Measurements from ENCODE around the gene CEP97.

CEP97 gene

GRCh38 chr3:101803173-101803782 lies 78.9 kb downstream of the CEP97 start:
- H3K27ac ChIP-seq (ENCODE audit: insufficient read depth in 1 of 2, low read depth in 1 of 2, low read length in 2 of 2, poor library complexity in 1 of 2, severe bottlenecking in 2 of 2): no peak overlapping the region
- H3K4me1 ChIP-seq (ENCODE audit: control extremely low read depth in 1 of 4, control insufficient read depth in 4 of 4, insufficient read depth in 4 of 4, low read length in 3 of 4): peaks cover 0 to 4% (median 0%) of the 10 kb centered on the region in 4 experiments
- H3K36me3 ChIP-seq (ENCODE audit: control insufficient read depth in 4 of 4, insufficient read depth in 4 of 4, low read length in 3 of 4): peaks cover 0 to 18% (median 10%) of the 10 kb centered on the region in 4 experiments
- WGBS (ENCODE audit: insufficient coverage): 99% methylated on average over 7 of the region's 9 CpGs
- no peaks in the 10 kb centered on the region for H3K27me3 ChIP-seq (replicated peaks in 2 of 5; ENCODE audit: control insufficient read depth in 4 of 5, insufficient read depth in 5 of 5, low read length in 4 of 5)
- no peaks in the 10 kb centered on the region for H3K9me3 ChIP-seq (ENCODE audit: control extremely low read depth in 1 of 5, control insufficient read depth in 4 of 5, insufficient read depth in 2 of 5, low read depth in 1 of 5, low read length in 4 of 5)
- POLR2A ChIA-PET: no interaction called here
- peak; percentile 80 to 95 (median 91) for DNase-seq
- CTCF ChIA-PET: interaction anchor here (0.7 to 16.9 kb wide), 22 partner anchors 11 to 735 kb away, joined by 3 to 414 read pairs (median 4); partner anchors contain the start of gene NXPE3
- peak overlapping the region in 1 of 7 experiments; percentile 51 for H3K4me3 ChIP-seq (ENCODE audit: control insufficient read depth in 1 of 7, extremely low read depth in 1 of 7, insufficient read depth in 4 of 7, low read depth in 2 of 7, low read length in 6 of 7)

- ChIA-PET POLR2A (no interaction called here), CTCF (interaction anchor here (0.7 to 16.9 kb wide), 6 partner anchors 11 to 422 kb away, joined by 3 to 414 read pairs (median 3); no protein-coding TSS in a partner anchor)
- no peaks in the 10 kb centered on the region for H3K9me3 ChIP-seq (ENCODE audit: control extremely low read depth in 1 of 5, control insufficient read depth in 4 of 5, insufficient read depth in 2 of 5, low read depth in 1 of 5, low read length in 4 of 5)
- H3K4me3 ChIP-seq (ENCODE audit: control insufficient read depth in 1 of 7, extremely low read depth in 1 of 7, insufficient read depth in 4 of 7, low read depth in 2 of 7, low read length in 6 of 7): no peak overlapping the region
- no peak overlapping the region for H3K27ac ChIP-seq (ENCODE audit: insufficient read depth in 1 of 2, low read depth in 1 of 2, low read length in 2 of 2, poor library complexity in 1 of 2, severe bottlenecking in 2 of 2)
- no CpG with 5 or more reads among the region's 3 CpGs for WGBS (ENCODE audit: insufficient coverage)
- no peak for DNase-seq
- no peaks in the 10 kb centered on the region for H3K27me3 ChIP-seq (replicated peaks in 2 of 5; ENCODE audit: control insufficient read depth in 4 of 5, insufficient read depth in 5 of 5, low read length in 4 of 5)
- peaks cover 0 to 16% (median 10%) of the 10 kb centered on the region in 4 experiments for H3K36me3 ChIP-seq (ENCODE audit: control insufficient read depth in 4 of 4, insufficient read depth in 4 of 4, low read length in 3 of 4)
- H3K4me1 ChIP-seq (ENCODE audit: control extremely low read depth in 1 of 4, control insufficient read depth in 4 of 4, insufficient read depth in 4 of 4, low read length in 3 of 4): peaks cover 0 to 6% (median 3%) of the 10 kb centered on the region in 4 experiments
Observed at GRCh38 chr3:101803939-101804338, 79.5 kb downstream of the CEP97 start.

- Histone ChIP-seq H3K4me1 (ENCODE audit: control extremely low read depth in 1 of 4, control insufficient read depth in 4 of 4, insufficient read depth in 4 of 4, low read length in 3 of 4) (peaks cover 4 to 24% (median 17%) of the 10 kb centered on the region in 4 experiments), H3K4me3 (ENCODE audit: control insufficient read depth in 1 of 7, extremely low read depth in 1 of 7, insufficient read depth in 4 of 7, low read depth in 2 of 7, low read length in 6 of 7) (no peak overlapping the region), H3K9me3 (ENCODE audit: control extremely low read depth in 1 of 5, control insufficient read depth in 4 of 5, insufficient read depth in 2 of 5, low read depth in 1 of 5, low read length in 4 of 5) (no peaks in the 10 kb centered on the region), H3K27ac (ENCODE audit: insufficient read depth in 1 of 2, low read depth in 1 of 2, low read length in 2 of 2, poor library complexity in 1 of 2, severe bottlenecking in 2 of 2) (no peak overlapping the region), H3K27me3 (replicated peaks in 2 of 5; ENCODE audit: control insufficient read depth in 4 of 5, insufficient read depth in 5 of 5, low read length in 4 of 5) (no peaks in the 10 kb centered on the region), H3K36me3 (ENCODE audit: control insufficient read depth in 4 of 4, insufficient read depth in 4 of 4, low read length in 3 of 4) (peaks cover 0 to 11% (median 7%) of the 10 kb centered on the region in 4 experiments)
- 100% methylated on average over 1 of the region's 1 CpG for WGBS (ENCODE audit: insufficient coverage)
- ChIA-PET POLR2A (no interaction called here), CTCF (interaction anchor here (1.2 to 16.9 kb wide), 7 partner anchors 45 to 736 kb away, joined by 3 to 414 read pairs (median 3); no protein-coding TSS in a partner anchor)
- no peak for DNase-seq
Observed at GRCh38 chr3:101806491-101806890, 82.1 kb downstream of the CEP97 start.

- Histone ChIP-seq H3K4me3 (ENCODE audit: control insufficient read depth in 1 of 7, extremely low read depth in 1 of 7, insufficient read depth in 4 of 7, low read depth in 2 of 7, low read length in 6 of 7) (no peak overlapping the region), H3K9me3 (ENCODE audit: control extremely low read depth in 1 of 5, control insufficient read depth in 4 of 5, insufficient read depth in 2 of 5, low read depth in 1 of 5, low read length in 4 of 5) (no peaks in the 10 kb centered on the region), H3K36me3 (ENCODE audit: control insufficient read depth in 4 of 4, insufficient read depth in 4 of 4, low read length in 3 of 4) (peaks cover 0 to 3% (median 2%) of the 10 kb centered on the region in 4 experiments), H3K27me3 (replicated peaks in 2 of 5; ENCODE audit: control insufficient read depth in 4 of 5, insufficient read depth in 5 of 5, low read length in 4 of 5) (no peaks in the 10 kb centered on the region), H3K4me1 (ENCODE audit: control extremely low read depth in 1 of 4, control insufficient read depth in 4 of 4, insufficient read depth in 4 of 4, low read length in 3 of 4) (peaks cover 4 to 24% (median 17%) of the 10 kb centered on the region in 4 experiments), H3K27ac (ENCODE audit: insufficient read depth in 1 of 2, low read depth in 1 of 2, low read length in 2 of 2, poor library complexity in 1 of 2, severe bottlenecking in 2 of 2) (no peak overlapping the region)
- POLR2A ChIA-PET: no interaction called here
- CTCF ChIA-PET: interaction anchor here (1.1 to 16.9 kb wide), 11 partner anchors 22 to 734 kb away, joined by 3 to 414 read pairs (median 3); partner anchors contain the start of gene ZBTB11
- 100% methylated on average over 1 of the region's 2 CpGs for WGBS (ENCODE audit: insufficient coverage)
- no peak for DNase-seq
Observed at GRCh38 chr3:101807888-101808287, 83.5 kb downstream of the CEP97 start.

- Histone ChIP-seq H3K27me3 (replicated peaks in 2 of 5; ENCODE audit: control insufficient read depth in 4 of 5, insufficient read depth in 5 of 5, low read length in 4 of 5) (no peaks in the 10 kb centered on the region), H3K4me3 (ENCODE audit: control insufficient read depth in 1 of 7, extremely low read depth in 1 of 7, insufficient read depth in 4 of 7, low read depth in 2 of 7, low read length in 6 of 7) (peak overlapping the region in 3 of 7 experiments; percentile 6 to 21 (median 16)), H3K36me3 (ENCODE audit: control insufficient read depth in 4 of 4, insufficient read depth in 4 of 4, low read length in 3 of 4) (peaks cover 0 to 3% (median 0%) of the 10 kb centered on the region in 4 experiments), H3K4me1 (ENCODE audit: control extremely low read depth in 1 of 4, control insufficient read depth in 4 of 4, insufficient read depth in 4 of 4, low read length in 3 of 4) (peaks cover 4 to 32% (median 16%) of the 10 kb centered on the region in 4 experiments), H3K27ac (ENCODE audit: insufficient read depth in 1 of 2, low read depth in 1 of 2, low read length in 2 of 2, poor library complexity in 1 of 2, severe bottlenecking in 2 of 2) (peak overlapping the region; percentile 94 to 96), H3K9me3 (ENCODE audit: control extremely low read depth in 1 of 5, control insufficient read depth in 4 of 5, insufficient read depth in 2 of 5, low read depth in 1 of 5, low read length in 4 of 5) (no peaks in the 10 kb centered on the region)
- ChIA-PET POLR2A (interaction anchor here (0.8 kb wide), 1 partner anchor 416 kb away, joined by 3 read pairs; no protein-coding TSS in a partner anchor), CTCF (interaction anchor here (0.8 to 16.9 kb wide), 15 partner anchors 9 to 732 kb away, joined by 3 to 414 read pairs (median 3); partner anchors contain the start of gene NFKBIZ)
- peak; percentile 78 to 92 (median 91) for DNase-seq
Observed at GRCh38 chr3:101809178-101810021, 85.0 kb downstream of the CEP97 start.

GRCh38 chr3:101810022-101810418 lies 85.6 kb downstream of the CEP97 start:
- peak overlapping the region; percentile 94 to 96 for H3K27ac ChIP-seq (ENCODE audit: insufficient read depth in 1 of 2, low read depth in 1 of 2, low read length in 2 of 2, poor library complexity in 1 of 2, severe bottlenecking in 2 of 2)

More at GRCh38 chr3:101810022-101810418, 85.6 kb downstream of the CEP97 start:
- DNase-seq: peak in 2 of 3 donors; percentile 57 to 64
- POLR2A ChIA-PET: no interaction called here
- Histone ChIP-seq H3K27me3 (replicated peaks in 2 of 5; ENCODE audit: control insufficient read depth in 4 of 5, insufficient read depth in 5 of 5, low read length in 4 of 5) (no peaks in the 10 kb centered on the region), H3K4me1 (ENCODE audit: control extremely low read depth in 1 of 4, control insufficient read depth in 4 of 4, insufficient read depth in 4 of 4, low read length in 3 of 4) (peaks cover 4 to 38% (median 16%) of the 10 kb centered on the region in 4 experiments), H3K9me3 (ENCODE audit: control extremely low read depth in 1 of 5, control insufficient read depth in 4 of 5, insufficient read depth in 2 of 5, low read depth in 1 of 5, low read length in 4 of 5) (no peaks in the 10 kb centered on the region), H3K4me3 (ENCODE audit: control insufficient read depth in 1 of 7, extremely low read depth in 1 of 7, insufficient read depth in 4 of 7, low read depth in 2 of 7, low read length in 6 of 7) (peak overlapping the region in 2 of 7 experiments; percentile 6 to 7), H3K36me3 (ENCODE audit: control insufficient read depth in 4 of 4, insufficient read depth in 4 of 4, low read length in 3 of 4) (peaks cover 0 to 3% (median 0%) of the 10 kb centered on the region in 4 experiments)
- CTCF ChIA-PET: interaction anchor here (0.7 to 16.9 kb wide), 12 partner anchors 8 to 729 kb away, joined by 3 to 414 read pairs (median 4); partner anchors contain the start of gene NFKBIZ

All from common myeloid progenitor, CD34-positive (primary cell).